22Rv1 (cell line): ENCODE measurements around the gene CERKL.

Source experiments
- H3K27ac ChIP-seq: fragments of 450-650 bp; 2 replicates; pipeline ENCODE4 v1.5.1; 2017
- CTCF ChIP-seq: fragments of 450-650 bp; IDR thresholded peaks from 2 replicates; pipeline ENCODE4 v1.5.1; 2017; ENCODE audit warnings: mild to moderate bottlenecking
- ZFX ChIP-seq: fragments of 450-650 bp; IDR thresholded peaks from 2 replicates; pipeline ENCODE4 v1.6.1; 2017; ENCODE audit warnings: antibody characterized with exemption, borderline replicate concordance

CERKL gene

GRCh38 chr2:181686576-181687185, 29.8 kb upstream of the CERKL start:
- H3K27ac ChIP-seq: no peak overlapping the region
- no peak for TF ChIP-seq CTCF
- no peak for TF ChIP-seq ZFX

- TF ChIP-seq CTCF: no peak
- no peak for TF ChIP-seq ZFX
Measured at GRCh38 chr2:181685150-181685688, 28.3 kb upstream of the CERKL start.

GRCh38 chr2:181684454-181685149, 27.7 kb upstream of the CERKL start:
- TF ChIP-seq CTCF: no peak
- no peak for TF ChIP-seq ZFX
- no peak overlapping the region for H3K27ac ChIP-seq

More at GRCh38 chr2:181685150-181685688, 28.3 kb upstream of the CERKL start:
- H3K27ac ChIP-seq: no peak overlapping the region

- no peak overlapping the region for H3K27ac ChIP-seq
- TF ChIP-seq CTCF (no peak), ZFX (no peak)
Measured at GRCh38 chr2:181683518-181684453, 26.9 kb upstream of the CERKL start.

GRCh38 chr2:181682795-181683517, 26.1 kb upstream of the CERKL start:
- no peak for TF ChIP-seq ZFX
- no peak for TF ChIP-seq CTCF
- H3K27ac ChIP-seq: no peak overlapping the region

GRCh38 chr2:181682026-181682789, 25.3 kb upstream of the CERKL start:
- H3K27ac ChIP-seq: no peak overlapping the region
- TF ChIP-seq CTCF: no peak
- no peak for TF ChIP-seq ZFX
